HL-60 (cell line): ENCODE results near the gene CLCN4.

ENCODE experiments used
- POLR2AphosphoS5 ChIP-seq: IDR thresholded peaks from 2 replicates; pipeline ENCODE4 v1.6.1; 2012; ENCODE audit warnings: low read depth
- TF ChIP-seq, protein P1 (sequence below): IDR thresholded peaks from one replicate; pipeline ENCODE4 v1.5.1; 2011; ENCODE audit warnings: low read length, control low read depth, inconsistent platforms; ENCODE audit not compliant: insufficient read depth
- TF ChIP-seq, protein P2 (sequence below): IDR thresholded peaks from 2 replicates; pipeline ENCODE4 v1.6.1; 2012; ENCODE audit warnings: low read depth; ENCODE audit not compliant: insufficient replicate concordance

GRCh38 chrX:10186355-10186754 is 29.6 kb downstream of the CLCN4 start:
- TF ChIP-seq, protein P1, sequence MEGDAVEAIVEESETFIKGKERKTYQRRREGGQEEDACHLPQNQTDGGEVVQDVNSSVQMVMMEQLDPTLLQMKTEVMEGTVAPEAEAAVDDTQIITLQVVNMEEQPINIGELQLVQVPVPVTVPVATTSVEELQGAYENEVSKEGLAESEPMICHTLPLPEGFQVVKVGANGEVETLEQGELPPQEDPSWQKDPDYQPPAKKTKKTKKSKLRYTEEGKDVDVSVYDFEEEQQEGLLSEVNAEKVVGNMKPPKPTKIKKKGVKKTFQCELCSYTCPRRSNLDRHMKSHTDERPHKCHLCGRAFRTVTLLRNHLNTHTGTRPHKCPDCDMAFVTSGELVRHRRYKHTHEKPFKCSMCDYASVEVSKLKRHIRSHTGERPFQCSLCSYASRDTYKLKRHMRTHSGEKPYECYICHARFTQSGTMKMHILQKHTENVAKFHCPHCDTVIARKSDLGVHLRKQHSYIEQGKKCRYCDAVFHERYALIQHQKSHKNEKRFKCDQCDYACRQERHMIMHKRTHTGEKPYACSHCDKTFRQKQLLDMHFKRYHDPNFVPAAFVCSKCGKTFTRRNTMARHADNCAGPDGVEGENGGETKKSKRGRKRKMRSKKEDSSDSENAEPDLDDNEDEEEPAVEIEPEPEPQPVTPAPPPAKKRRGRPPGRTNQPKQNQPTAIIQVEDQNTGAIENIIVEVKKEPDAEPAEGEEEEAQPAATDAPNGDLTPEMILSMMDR, result no peak
- TF ChIP-seq, protein P2, sequence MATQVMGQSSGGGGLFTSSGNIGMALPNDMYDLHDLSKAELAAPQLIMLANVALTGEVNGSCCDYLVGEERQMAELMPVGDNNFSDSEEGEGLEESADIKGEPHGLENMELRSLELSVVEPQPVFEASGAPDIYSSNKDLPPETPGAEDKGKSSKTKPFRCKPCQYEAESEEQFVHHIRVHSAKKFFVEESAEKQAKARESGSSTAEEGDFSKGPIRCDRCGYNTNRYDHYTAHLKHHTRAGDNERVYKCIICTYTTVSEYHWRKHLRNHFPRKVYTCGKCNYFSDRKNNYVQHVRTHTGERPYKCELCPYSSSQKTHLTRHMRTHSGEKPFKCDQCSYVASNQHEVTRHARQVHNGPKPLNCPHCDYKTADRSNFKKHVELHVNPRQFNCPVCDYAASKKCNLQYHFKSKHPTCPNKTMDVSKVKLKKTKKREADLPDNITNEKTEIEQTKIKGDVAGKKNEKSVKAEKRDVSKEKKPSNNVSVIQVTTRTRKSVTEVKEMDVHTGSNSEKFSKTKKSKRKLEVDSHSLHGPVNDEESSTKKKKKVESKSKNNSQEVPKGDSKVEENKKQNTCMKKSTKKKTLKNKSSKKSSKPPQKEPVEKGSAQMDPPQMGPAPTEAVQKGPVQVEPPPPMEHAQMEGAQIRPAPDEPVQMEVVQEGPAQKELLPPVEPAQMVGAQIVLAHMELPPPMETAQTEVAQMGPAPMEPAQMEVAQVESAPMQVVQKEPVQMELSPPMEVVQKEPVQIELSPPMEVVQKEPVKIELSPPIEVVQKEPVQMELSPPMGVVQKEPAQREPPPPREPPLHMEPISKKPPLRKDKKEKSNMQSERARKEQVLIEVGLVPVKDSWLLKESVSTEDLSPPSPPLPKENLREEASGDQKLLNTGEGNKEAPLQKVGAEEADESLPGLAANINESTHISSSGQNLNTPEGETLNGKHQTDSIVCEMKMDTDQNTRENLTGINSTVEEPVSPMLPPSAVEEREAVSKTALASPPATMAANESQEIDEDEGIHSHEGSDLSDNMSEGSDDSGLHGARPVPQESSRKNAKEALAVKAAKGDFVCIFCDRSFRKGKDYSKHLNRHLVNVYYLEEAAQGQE, result no peak
- no peak for TF ChIP-seq POLR2AphosphoS5
